ENCODE measurements around the gene TADA2B. TPM values are rescaled to one million over a fixed set of nuclear protein-coding genes. Genes with fewer than 3 reads are reported as not detected.
"Not testable (repeated sequence)": the region's sequence is repeated elsewhere in the genome, so short reads cannot be mapped to it uniquely, and the experiment has no call there.

TADA2B gene
- total and polyA plus RNA-seq, 2 experiments from 2014 or later: 3.6 to 11.4 TPM

DNA sequence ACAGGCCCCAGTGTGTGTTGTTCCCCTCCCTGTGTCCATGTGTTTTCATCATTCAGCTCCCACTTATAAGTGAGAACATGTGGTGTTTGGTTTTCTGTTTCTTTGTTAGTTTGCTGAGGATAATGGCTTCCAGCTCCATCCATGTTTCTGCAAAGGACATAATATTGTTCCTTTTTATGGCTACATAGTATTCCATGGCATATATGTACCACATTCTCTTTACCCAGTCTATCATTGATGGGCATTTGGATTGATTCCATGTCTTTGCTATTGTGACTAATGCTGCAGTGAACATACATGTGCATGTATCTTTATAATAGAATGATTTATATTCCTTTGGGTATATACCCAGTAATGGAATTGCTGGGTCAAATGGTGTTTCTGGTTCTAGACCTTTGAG lies 36.3 kb downstream of the TADA2B start:
- not testable (repeated sequence) for H3F3A ChIP-seq (replicated peaks; ENCODE audit: low read depth); H3K36me3 ChIP-seq (ENCODE audit: insufficient read depth); H3K4me1 Mint-ChIP-seq; H3K9me2 ChIP-seq (ENCODE audit: insufficient read depth); H3K4me2 ChIP-seq; H2AFZ ChIP-seq; H3K79me2 ChIP-seq (replicated peaks; ENCODE audit: insufficient read depth); H3K36me3 Mint-ChIP-seq (ENCODE audit: low read depth); H3K4me3 Mint-ChIP-seq; ATAC-seq; H4K20me1 ChIP-seq (replicated peaks; ENCODE audit: insufficient read depth); H3K9me3 Mint-ChIP-seq; H3K27ac Mint-ChIP-seq; H3K27ac ChIP-seq (ENCODE audit: low read depth); DNase-seq (ENCODE audit: low spot score); H3K4me1 ChIP-seq (ENCODE audit: insufficient read depth); H3K4me3 ChIP-seq
- H3K27me3 ChIP-seq (ENCODE audit: insufficient read depth): peaks cover 18% of the 10 kb centered on the region; the same call in 1 of the 2 replicates
- peaks cover 14% of the 10 kb centered on the region for H3K27me3 Mint-ChIP-seq (ENCODE audit: insufficient read depth, low read depth, poor library complexity)

DNA sequence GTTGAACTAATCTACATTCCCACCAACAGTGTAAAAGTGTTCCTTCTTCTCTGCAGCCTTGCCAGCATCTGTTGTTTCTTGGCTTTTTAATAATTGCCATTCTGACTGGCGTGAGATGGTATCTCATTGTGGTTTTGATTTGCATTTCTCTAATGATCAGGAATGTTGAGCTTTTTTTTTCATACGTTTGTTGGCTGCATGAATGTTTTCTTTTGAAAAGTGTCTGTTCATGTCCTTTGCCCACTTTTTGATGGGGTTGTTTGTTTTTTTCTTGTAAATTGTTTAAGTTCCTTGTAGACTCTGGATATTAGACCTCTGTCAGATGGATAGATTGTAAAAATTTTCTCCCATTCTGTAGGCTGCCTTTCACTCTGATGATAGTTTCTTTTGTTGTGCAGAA lies 36.7 kb downstream of the TADA2B start:
- not testable (repeated sequence) for H3K36me3 ChIP-seq (ENCODE audit: insufficient read depth); H3K79me2 ChIP-seq (replicated peaks; ENCODE audit: insufficient read depth); H3K4me1 Mint-ChIP-seq; H3F3A ChIP-seq (replicated peaks; ENCODE audit: low read depth); H3K27ac ChIP-seq (ENCODE audit: low read depth); ATAC-seq; H3K4me1 ChIP-seq (ENCODE audit: insufficient read depth); H3K36me3 Mint-ChIP-seq (ENCODE audit: low read depth); H3K9me2 ChIP-seq (ENCODE audit: insufficient read depth); H3K4me3 ChIP-seq; H3K4me2 ChIP-seq; H4K20me1 ChIP-seq (replicated peaks; ENCODE audit: insufficient read depth); H3K4me3 Mint-ChIP-seq; H3K27ac Mint-ChIP-seq; DNase-seq (ENCODE audit: low spot score); H2AFZ ChIP-seq; H3K9me3 Mint-ChIP-seq
- H3K27me3 ChIP-seq (ENCODE audit: insufficient read depth): peaks cover 22% of the 10 kb centered on the region
- H3K27me3 Mint-ChIP-seq (ENCODE audit: insufficient read depth, low read depth, poor library complexity): peaks cover 17% of the 10 kb centered on the region

DNA sequence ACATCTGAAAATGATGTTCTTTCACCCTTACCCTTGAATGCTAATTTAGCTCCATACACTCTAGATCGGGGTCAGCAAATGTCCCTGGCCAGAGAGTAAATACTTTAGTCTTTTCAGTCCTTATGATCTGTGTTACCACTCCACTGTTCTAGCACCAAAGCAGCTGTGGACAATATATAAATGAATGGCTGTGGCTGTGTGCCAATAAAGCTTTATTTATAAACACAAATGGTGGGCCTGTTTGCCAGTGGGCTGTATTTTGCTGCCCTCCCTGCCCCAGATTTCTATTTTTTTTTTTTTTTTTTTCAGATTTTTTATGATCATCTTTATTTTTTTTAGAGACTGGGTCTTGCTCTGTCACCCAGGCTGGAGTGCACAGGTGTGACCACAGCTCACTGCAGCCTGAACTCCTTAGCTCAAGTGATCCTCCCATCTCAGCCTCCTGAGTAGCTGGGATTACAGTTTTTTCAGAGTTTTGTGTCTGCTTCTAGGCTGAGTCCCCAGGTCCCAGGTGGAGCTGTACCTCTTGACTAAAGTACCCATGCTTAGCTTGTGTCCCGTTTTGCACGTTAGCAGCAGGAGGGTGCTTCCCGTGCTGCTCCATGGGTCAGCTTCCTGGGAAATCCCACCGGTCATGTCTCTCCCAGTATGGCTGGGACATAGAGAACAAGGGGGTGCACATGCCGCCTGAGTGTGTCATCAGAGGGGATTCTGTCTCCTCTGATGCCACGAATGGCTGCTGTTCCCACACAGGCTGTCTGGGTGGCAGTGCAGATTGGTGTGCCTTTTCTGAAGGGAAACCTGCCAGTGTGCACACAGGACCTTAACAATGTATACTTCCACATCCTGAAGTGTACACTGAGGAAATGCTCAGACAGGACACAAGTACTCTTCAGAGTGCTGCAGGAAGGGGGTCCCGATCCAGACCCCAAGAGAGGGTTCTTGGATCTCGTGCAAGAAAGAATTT lies 40.7 kb downstream of the TADA2B start:
- H3K4me2 ChIP-seq: peak overlapping the region; percentile 65; the same call in 1 of the 2 replicates

DNA sequence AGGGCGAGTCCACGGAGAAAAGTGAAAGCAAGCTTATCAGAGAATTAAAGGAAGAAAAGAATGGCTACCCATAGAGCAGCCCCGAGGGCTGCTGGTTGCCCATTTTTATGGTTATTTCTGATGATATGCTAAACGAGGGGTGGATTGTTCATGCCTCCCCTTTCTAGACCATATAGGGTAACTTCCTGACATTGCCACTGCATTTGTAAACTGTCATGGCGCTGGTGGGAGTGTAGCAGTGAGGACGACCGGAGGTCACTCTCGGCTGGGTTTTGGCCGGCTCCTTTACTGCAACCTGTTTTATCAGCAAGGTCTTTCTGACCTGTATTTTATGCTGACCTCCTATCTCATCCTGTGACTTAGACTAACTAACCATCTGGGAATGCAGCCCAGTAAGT lies 41.4 kb downstream of the TADA2B start:
- H3K36me3 ChIP-seq (ENCODE audit: insufficient read depth); H3K9me2 ChIP-seq (ENCODE audit: insufficient read depth); H3K27ac Mint-ChIP-seq; H4K20me1 ChIP-seq (replicated peaks; ENCODE audit: insufficient read depth); ATAC-seq; H3K4me3 Mint-ChIP-seq; H3F3A ChIP-seq (replicated peaks; ENCODE audit: low read depth); H3K36me3 Mint-ChIP-seq (ENCODE audit: low read depth); H3K27ac ChIP-seq (ENCODE audit: low read depth); H3K4me1 ChIP-seq (ENCODE audit: insufficient read depth); H3K79me2 ChIP-seq (replicated peaks; ENCODE audit: insufficient read depth); DNase-seq (ENCODE audit: low spot score); H3K4me1 Mint-ChIP-seq: not testable (repeated sequence)
- Histone ChIP-seq H3K4me2 (peak overlapping the region; percentile 65; the same call in 1 of the 2 replicates), H3K27me3 (ENCODE audit: insufficient read depth) (peaks cover 68% of the 10 kb centered on the region), H3K4me3 (peak overlapping the region; percentile 17; the same call in 1 of the 2 replicates), H2AFZ (0 out of 2 replicates have a peak overlapping the region, but pooled peaks have one; percentile 43)
- peaks cover 46% of the 10 kb centered on the region for H3K27me3 Mint-ChIP-seq (ENCODE audit: insufficient read depth, low read depth, poor library complexity)
- peaks cover 35% of the 10 kb centered on the region for H3K9me3 Mint-ChIP-seq

More for the DNA sequence above, 40.7 kb downstream of the TADA2B start:
- Mint-ChIP-seq H3K4me1 (peaks cover 5% of the 10 kb centered on the region), H3K4me3 (no peak overlapping the region), H3K9me3 (peaks cover 35% of the 10 kb centered on the region), H3K36me3 (ENCODE audit: low read depth) (no peaks in the 10 kb centered on the region; the same call in 2 of the 3 replicates), H3K27ac (no peak overlapping the region), H3K27me3 (ENCODE audit: insufficient read depth, low read depth, poor library complexity) (peaks cover 39% of the 10 kb centered on the region)
- Histone ChIP-seq H3K4me3 (peak overlapping the region; percentile 17; the same call in 1 of the 2 replicates), H3K9me2 (ENCODE audit: insufficient read depth) (no peaks in the 10 kb centered on the region), H3K36me3 (ENCODE audit: insufficient read depth) (no peaks in the 10 kb centered on the region), H2AFZ (0 out of 2 replicates have a peak overlapping the region, but pooled peaks have one; percentile 43), H3K79me2 (replicated peaks; ENCODE audit: insufficient read depth) (no peaks in the 10 kb centered on the region), H4K20me1 (replicated peaks; ENCODE audit: insufficient read depth) (no peaks in the 10 kb centered on the region), H3K27me3 (ENCODE audit: insufficient read depth) (peaks cover 61% of the 10 kb centered on the region), H3K4me1 (ENCODE audit: insufficient read depth) (peaks cover 6% of the 10 kb centered on the region; the same call in 1 of the 2 replicates), H3K27ac (ENCODE audit: low read depth) (no peak overlapping the region), H3F3A (replicated peaks; ENCODE audit: low read depth) (no peaks in the 10 kb centered on the region)
- no peak for ATAC-seq
- DNase-seq (ENCODE audit: low spot score): no peak
- TF ChIP-seq CREB1 (CRISPR knock-in tag; IDR thresholded peaks at IDR 0.05; ENCODE audit: low read depth) (no peak), JUNB (IDR thresholded peaks at IDR 0.05; ENCODE audit: unreplicated experiment) (no peak)

Data from GM23338 (cell line).